Smooth muscle cell (in vitro differentiated cells): ENCODE measurements around the gene RPGRIP1L. TPM values are rescaled to one million over a fixed set of nuclear protein-coding genes. Genes with fewer than 3 reads are reported as not detected.

Source experiments
- DNase-seq: peaks from one replicate; lab custom pipeline; 2025; ENCODE audit not compliant: unreplicated experiment; lab: John Stamatoyannopoulos, UW
- H2AFZ ChIP-seq: fragments of 200-600 bp; sonication (generic); 2 replicates; pipeline ENCODE4 v1.6.0; 2016; ENCODE audit warnings: antibody characterized with exemption, low read depth, mild to moderate bottlenecking
- H3F3A ChIP-seq: fragments of 200-600 bp; sonication (generic); 2 replicates; pipeline ENCODE4 v1.6.0; 2017; ENCODE audit warnings: antibody characterized with exemption, low read depth
- H3K27ac ChIP-seq: fragments of 200-600 bp; sonication (generic); 2 replicates; pipeline ENCODE4 v1.5.1; 2016; ENCODE audit warnings: low read depth, mild to moderate bottlenecking
- H3K27me3 ChIP-seq: fragments of 200-600 bp; sonication (generic); 2 replicates; pipeline ENCODE4 v1.6.1; 2016; ENCODE audit warnings: low read depth, mild to moderate bottlenecking
- H3K36me3 ChIP-seq: fragments of 200-600 bp; sonication (generic); 2 replicates; pipeline ENCODE4 v1.5.1; 2016; ENCODE audit warnings: low read depth
- H3K4me1 ChIP-seq: fragments of 200-600 bp; sonication (generic); 2 replicates; pipeline ENCODE4 v1.5.1; 2016; ENCODE audit warnings: low read depth
- H3K4me2 ChIP-seq: fragments of 200-600 bp; sonication (generic); 2 replicates; pipeline ENCODE4 v1.6.0; 2016; ENCODE audit warnings: mild to moderate bottlenecking
- H3K4me3 ChIP-seq: fragments of 200-600 bp; sonication (generic); 2 replicates; pipeline ENCODE4 v1.5.1; 2016; ENCODE audit warnings: mild to moderate bottlenecking
- H3K79me2 ChIP-seq: fragments of 200-600 bp; sonication (generic); 2 replicates; pipeline ENCODE4 v1.6.0; 2016; ENCODE audit warnings: low read depth, mild to moderate bottlenecking
- H3K9ac ChIP-seq: fragments of 200-600 bp; sonication (generic); 2 replicates; pipeline ENCODE4 v1.6.0; 2016; ENCODE audit warnings: low read depth
- H3K9me3 ChIP-seq: fragments of 200-600 bp; sonication (generic); replicated peaks from 2 replicates; pipeline ENCODE4 v1.5.1; 2016; ENCODE audit warnings: low read depth
- H4K20me1 ChIP-seq: fragments of 200-600 bp; sonication (generic); 2 replicates; pipeline ENCODE4 v1.6.0; 2016; ENCODE audit warnings: low read depth
- CTCF ChIP-seq: fragments of 200-600 bp; sonication (generic); IDR thresholded peaks from 2 replicates; pipeline ENCODE4 v1.5.1; 2017; ENCODE audit warnings: borderline replicate concordance, mild to moderate bottlenecking, antibody characterized with exemption; ENCODE audit not compliant: insufficient read depth, poor library complexity, severe bottlenecking
- WGBS: methylation state at CpG from one replicate; pipeline ENCODE4 v1.1.7; 2016; ENCODE audit warnings: low lambda C conversion rate; 5-methylcytosine and 5-hydroxymethylcytosine counted together
- polyA plus RNA-seq: library from polyadenylated mRNA; unstranded; fragments of >200 nt; fragmentation: Nextera tagmentation; extraction: Ambion mirVana; gene quantifications from 2 replicates; pipeline ENCODE4 v1.2.1, GENCODE V29; 2016
- total RNA-seq: library from RNA; depleted of rRNA; stranded (reverse); fragments of >200 nt; gene quantifications from 2 replicates; pipeline ENCODE4 v1.2.3, GENCODE V29; 2014

The RPGRIP1L gene
- total and polyA plus RNA-seq, 2 experiments from 2014 or later = 5.8 to 11.6 TPM

- no peak for DNase-seq
- no peak overlapping the region for H3K9ac ChIP-seq
Observed at GRCh38 chr16:53736297-53736696, 32.6 kb upstream of the RPGRIP1L start.

GRCh38 chr16:53734908-53735307 lies 31.2 kb upstream of the RPGRIP1L start:
- peaks cover 50% of the 10 kb centered on the region for H3K79me2 ChIP-seq
- TF ChIP-seq CTCF = no peak
- no peak overlapping the region for H3K4me3 ChIP-seq

More at GRCh38 chr16:53736297-53736696, 32.6 kb upstream of the RPGRIP1L start:
- Histone ChIP-seq H3K27ac (no peak overlapping the region), H3F3A (no peaks in the 10 kb centered on the region), H3K4me3 (no peak overlapping the region), H3K27me3 (no peaks in the 10 kb centered on the region), H2AFZ (no peak overlapping the region), H3K4me2 (no peak overlapping the region), H4K20me1 (peaks cover 97% of the 10 kb centered on the region), H3K79me2 (peaks cover 48% of the 10 kb centered on the region), H3K36me3 (no peaks in the 10 kb centered on the region), H3K4me1 (peaks cover 6% of the 10 kb centered on the region), H3K9me3 (no peaks in the 10 kb centered on the region)
- no peak for TF ChIP-seq CTCF
- 78% methylated on average over 3 of the region's 3 CpGs for WGBS

GRCh38 chr16:53732296-53732929 lies 28.8 kb upstream of the RPGRIP1L start:
- H3F3A ChIP-seq = no peaks in the 10 kb centered on the region
- H3K27me3 ChIP-seq = no peaks in the 10 kb centered on the region
- no peak for TF ChIP-seq CTCF
- no peak overlapping the region for H3K27ac ChIP-seq
- 59% methylated on average over 4 of the region's 4 CpGs for WGBS
- H3K4me1 ChIP-seq = peaks cover 6% of the 10 kb centered on the region
- no peak overlapping the region for H3K4me3 ChIP-seq
- no peaks in the 10 kb centered on the region for H3K36me3 ChIP-seq
- H4K20me1 ChIP-seq = peaks cover 100% of the 10 kb centered on the region
- H3K9me3 ChIP-seq = no peaks in the 10 kb centered on the region
- DNase-seq = no peak
- no peak overlapping the region for H3K4me2 ChIP-seq
- H3K9ac ChIP-seq = no peak overlapping the region
- no peak overlapping the region for H2AFZ ChIP-seq
- H3K79me2 ChIP-seq = peaks cover 51% of the 10 kb centered on the region

More at GRCh38 chr16:53734908-53735307, 31.2 kb upstream of the RPGRIP1L start:
- Histone ChIP-seq H3K9ac (no peak overlapping the region), H3K4me2 (peak overlapping the region; percentile 35), H3K4me1 (peaks cover 6% of the 10 kb centered on the region), H3K36me3 (no peaks in the 10 kb centered on the region), H4K20me1 (peaks cover 98% of the 10 kb centered on the region), H3K9me3 (no peaks in the 10 kb centered on the region), H3K27me3 (no peaks in the 10 kb centered on the region), H3F3A (no peaks in the 10 kb centered on the region), H2AFZ (no peak overlapping the region), H3K27ac (no peak overlapping the region)
- DNase-seq = no peak
- 100% methylated on average over 2 of the region's 2 CpGs for WGBS

- H3K4me1 ChIP-seq = peaks cover 6% of the 10 kb centered on the region
- H3K4me3 ChIP-seq = no peak overlapping the region
- no peaks in the 10 kb centered on the region for H3K9me3 ChIP-seq
- H4K20me1 ChIP-seq = peaks cover 100% of the 10 kb centered on the region
- no peak overlapping the region for H3K27ac ChIP-seq
- TF ChIP-seq CTCF = no peak
- no peaks in the 10 kb centered on the region for H3F3A ChIP-seq
- peaks cover 60% of the 10 kb centered on the region for H3K79me2 ChIP-seq
- 93% methylated on average over 3 of the region's 3 CpGs for WGBS
- H2AFZ ChIP-seq = no peak overlapping the region
- H3K4me2 ChIP-seq = no peak overlapping the region
- no peaks in the 10 kb centered on the region for H3K36me3 ChIP-seq
- no peaks in the 10 kb centered on the region for H3K27me3 ChIP-seq
- no peak overlapping the region for H3K9ac ChIP-seq
- no peak for DNase-seq
Observed at GRCh38 chr16:53730693-53731092, 27.0 kb upstream of the RPGRIP1L start.
